Natural killer cell (primary cell): ENCODE data around the gene RPL10A. TPM values are rescaled to one million over a fixed set of nuclear protein-coding genes. Genes with fewer than 3 reads are reported as not detected.

Source experiments
- ATAC-seq, 3 donors: fragments of 150-1000 bp in 2 of 3; fragments of 200-7000 bp in 1 of 3; cut with Tn5 transposase; 1 replicate in 1 of 3; 2 replicates in 2 of 3; pipeline ENCODE4 v1.10.0; 2021; ENCODE audit warnings: mild to moderate bottlenecking in 2 of 3, moderate library complexity in 2 of 3
- DNase-seq, 2 donors: peaks; one replicate each; pipeline versions ENCODE4 v3.0.0 to v3.0.0-alpha.2; 2013 to 2021; ENCODE audit warnings: mixed read lengths in 1 of 2
- H3K27ac ChIP-seq: one replicate; pipeline ENCODE4 v1.5.1; 2013; ENCODE audit warnings: mild to moderate bottlenecking, low read length
- H3K27me3 ChIP-seq: one replicate; pipeline ENCODE4 v1.6.1; 2013; ENCODE audit warnings: low read length; ENCODE audit not compliant: control insufficient read depth, insufficient read depth
- H3K36me3 ChIP-seq: one replicate; pipeline ENCODE4 v1.6.1; 2013; ENCODE audit warnings: low read length; ENCODE audit not compliant: control insufficient read depth, insufficient read depth
- H3K4me1 ChIP-seq: one replicate; pipeline ENCODE4 v1.6.1; 2013; ENCODE audit warnings: low read length; ENCODE audit not compliant: control insufficient read depth, insufficient read depth
- H3K4me3 ChIP-seq: one replicate; pipeline ENCODE4 v1.5.1; 2013; ENCODE audit warnings: low read length
- H3K9me3 ChIP-seq: one replicate; pipeline ENCODE4 v1.6.1; 2013; ENCODE audit warnings: low read length; ENCODE audit not compliant: control insufficient read depth, insufficient read depth
- H3K27ac Mint-ChIP-seq, 2 donors: one replicate each; pipeline ENCODE4 v1.8.0; 2022; ENCODE audit warnings: mild to moderate bottlenecking in 2 of 2, mixed read lengths in 2 of 2, moderate library complexity in 1 of 2
- H3K27me3 Mint-ChIP-seq, 2 donors: one replicate each; pipeline ENCODE4 v1.8.0; 2022; ENCODE audit warnings: low read depth in 2 of 2, mixed read lengths in 2 of 2
- H3K36me3 Mint-ChIP-seq: one replicate; pipeline ENCODE4 v1.8.0; 2022; ENCODE audit warnings: mixed read lengths
- H3K4me1 Mint-ChIP-seq, 2 donors: one replicate each; pipeline ENCODE4 v1.8.0; 2022; ENCODE audit warnings: mixed read lengths in 2 of 2
- H3K4me3 Mint-ChIP-seq: one replicate; pipeline ENCODE4 v1.8.0; 2022; ENCODE audit warnings: mild to moderate bottlenecking, moderate library complexity, mixed read lengths
- H3K9me3 Mint-ChIP-seq, 2 donors: one replicate each; pipeline ENCODE4 v1.8.0; 2022; ENCODE audit warnings: mixed read lengths in 2 of 2
- WGBS: methylation state at CpG from one replicate; pipeline ENCODE4 v1.1.7; 2013; ENCODE audit warnings: missing lambda C conversion rate; ENCODE audit not compliant: insufficient coverage; 5-methylcytosine and 5-hydroxymethylcytosine counted together
- intact Hi-C: fragments of 100-400 bp; cut with micrococcal nuclease; formaldehyde crosslinking; loops from one replicate; pipeline ENCODE4 v1.14.2; 2022
- total RNA-seq, 4 donors: library from RNA; stranded (reverse); fragments of 120-200 nt in 1 of 4; gene quantifications; one replicate each; pipeline versions ENCODE4 v1.2.3 to v1.2.4, GENCODE V29; 2013 to 2022
- TF ChIP-seq, protein P1 (sequence below): fragments of 200-600 bp; IDR thresholded peaks from one replicate; pipeline ENCODE4 v1.8.0; 2022; ENCODE audit warnings: antibody characterized with exemption

Gene RPL10A
- total RNA-seq, 3 donors from 2014 or later (not counting 1 experiment from before 2014, with no cell fraction given) = 723 to 943 (median 942) TPM

GRCh38 chr6:35483893-35484645, 15.9 kb downstream of the RPL10A start:
- Histone ChIP-seq H3K9me3 (no peaks in the 10 kb centered on the region), H3K4me1 (peaks cover 6% of the 10 kb centered on the region), H3K27ac (no peak overlapping the region), H3K27me3 (no peaks in the 10 kb centered on the region), H3K36me3 (no peaks in the 10 kb centered on the region), H3K4me3 (no peak overlapping the region)
- 83% methylated on average over 13 of the region's 13 CpGs for WGBS
- intact Hi-C loops = no loop called here
- ATAC-seq (no peak), DNase-seq (no peak)
- no peaks in the 10 kb centered on the region for H3K36me3 Mint-ChIP-seq
- no peak overlapping the region for H3K27ac Mint-ChIP-seq
- no peaks in the 10 kb centered on the region for H3K27me3 Mint-ChIP-seq
- no peak overlapping the region for H3K4me3 Mint-ChIP-seq
- peaks cover 0 to 7% of the 10 kb centered on the region in 2 donors for H3K4me1 Mint-ChIP-seq
- TF ChIP-seq, protein P1, sequence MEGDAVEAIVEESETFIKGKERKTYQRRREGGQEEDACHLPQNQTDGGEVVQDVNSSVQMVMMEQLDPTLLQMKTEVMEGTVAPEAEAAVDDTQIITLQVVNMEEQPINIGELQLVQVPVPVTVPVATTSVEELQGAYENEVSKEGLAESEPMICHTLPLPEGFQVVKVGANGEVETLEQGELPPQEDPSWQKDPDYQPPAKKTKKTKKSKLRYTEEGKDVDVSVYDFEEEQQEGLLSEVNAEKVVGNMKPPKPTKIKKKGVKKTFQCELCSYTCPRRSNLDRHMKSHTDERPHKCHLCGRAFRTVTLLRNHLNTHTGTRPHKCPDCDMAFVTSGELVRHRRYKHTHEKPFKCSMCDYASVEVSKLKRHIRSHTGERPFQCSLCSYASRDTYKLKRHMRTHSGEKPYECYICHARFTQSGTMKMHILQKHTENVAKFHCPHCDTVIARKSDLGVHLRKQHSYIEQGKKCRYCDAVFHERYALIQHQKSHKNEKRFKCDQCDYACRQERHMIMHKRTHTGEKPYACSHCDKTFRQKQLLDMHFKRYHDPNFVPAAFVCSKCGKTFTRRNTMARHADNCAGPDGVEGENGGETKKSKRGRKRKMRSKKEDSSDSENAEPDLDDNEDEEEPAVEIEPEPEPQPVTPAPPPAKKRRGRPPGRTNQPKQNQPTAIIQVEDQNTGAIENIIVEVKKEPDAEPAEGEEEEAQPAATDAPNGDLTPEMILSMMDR = no peak
- H3K9me3 Mint-ChIP-seq = no peaks in the 10 kb centered on the region

DNA sequence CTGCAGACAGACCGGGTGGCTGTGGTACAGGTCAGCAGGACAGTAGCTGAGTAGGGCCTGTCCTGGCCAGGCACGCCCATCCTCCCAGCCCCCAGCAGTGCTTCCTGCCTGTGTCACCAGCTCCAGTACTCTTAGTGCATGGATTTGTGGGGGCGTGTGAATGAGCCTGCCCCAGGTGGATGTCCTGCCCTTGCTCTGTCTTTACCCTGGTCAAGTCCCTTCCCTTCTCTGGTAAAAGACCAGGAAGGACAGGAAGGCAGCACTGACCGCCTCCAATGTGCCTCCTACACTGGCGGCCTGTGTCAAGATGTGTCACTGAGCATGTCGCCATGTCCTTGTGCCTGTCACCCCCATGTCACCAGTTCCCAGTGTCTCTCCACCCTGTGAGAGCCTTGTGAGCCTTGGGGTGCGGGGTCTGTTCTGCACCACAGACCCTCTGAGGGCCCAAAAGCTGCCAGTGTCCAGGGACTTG, 16.8 kb downstream of the RPL10A start:
- TF ChIP-seq, protein P1 = no peak
- no peak overlapping the region for H3K4me3 Mint-ChIP-seq
- Histone ChIP-seq H3K27me3 (no peaks in the 10 kb centered on the region), H3K9me3 (no peaks in the 10 kb centered on the region), H3K27ac (no peak overlapping the region), H3K4me3 (no peak overlapping the region), H3K36me3 (no peaks in the 10 kb centered on the region), H3K4me1 (peaks cover 6% of the 10 kb centered on the region)
- ATAC-seq (no peak), DNase-seq (no peak)
- intact Hi-C loops = no loop called here
- H3K27ac Mint-ChIP-seq = no peak overlapping the region
- WGBS = 90% methylated on average over 7 of the region's 7 CpGs
- H3K36me3 Mint-ChIP-seq = no peaks in the 10 kb centered on the region
- no peaks in the 10 kb centered on the region for H3K27me3 Mint-ChIP-seq
- peaks cover 0 to 7% of the 10 kb centered on the region in 2 donors for H3K4me1 Mint-ChIP-seq
- H3K9me3 Mint-ChIP-seq = no peaks in the 10 kb centered on the region

DNA sequence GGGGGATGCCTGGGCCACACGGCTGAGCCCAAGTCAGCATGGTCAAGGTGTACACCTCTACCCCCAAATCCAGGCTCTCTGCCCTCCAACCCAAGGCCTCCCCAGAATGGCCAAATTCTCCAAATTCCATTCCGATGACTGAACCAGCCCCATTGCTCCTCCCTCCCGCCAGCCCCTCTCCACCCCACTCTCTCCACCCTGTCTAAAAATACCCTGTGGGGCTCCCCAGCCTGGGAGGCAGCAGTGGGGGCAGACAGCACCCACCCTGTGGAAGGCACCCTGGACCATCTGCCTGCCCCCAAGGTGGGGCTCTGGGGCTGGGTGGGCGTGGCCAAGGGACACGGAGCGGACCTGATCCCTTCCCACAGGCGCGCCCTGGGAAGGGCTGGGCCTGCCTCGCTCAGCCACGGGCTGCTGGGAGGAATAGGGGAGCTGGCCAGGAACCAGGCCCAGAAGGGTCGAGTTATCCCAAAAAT, 17.2 kb downstream of the RPL10A start:
- DNase-seq (no peak), ATAC-seq (no peak)
- Histone ChIP-seq H3K9me3 (no peaks in the 10 kb centered on the region), H3K4me3 (no peak overlapping the region), H3K27me3 (no peaks in the 10 kb centered on the region), H3K36me3 (no peaks in the 10 kb centered on the region), H3K4me1 (peaks cover 6% of the 10 kb centered on the region), H3K27ac (no peak overlapping the region)
- H3K27me3 Mint-ChIP-seq = no peaks in the 10 kb centered on the region
- WGBS = 88% methylated on average over 11 of the region's 11 CpGs
- no peak overlapping the region for H3K4me3 Mint-ChIP-seq
- H3K27ac Mint-ChIP-seq = no peak overlapping the region
- peaks cover 0 to 9% of the 10 kb centered on the region in 2 donors for H3K4me1 Mint-ChIP-seq
- H3K9me3 Mint-ChIP-seq = no peaks in the 10 kb centered on the region
- TF ChIP-seq, protein P1 = no peak
- intact Hi-C loops = no loop called here
- no peaks in the 10 kb centered on the region for H3K36me3 Mint-ChIP-seq
